Keratinocyte (primary cell): ENCODE measurements around the gene UBE4B.

Experiments
- EZH2 ChIP-seq: IDR thresholded peaks from one replicate; pipeline ENCODE4 v1.6.1; 2012; ENCODE audit warnings: inconsistent platforms, mild to moderate bottlenecking, low read length, moderate library complexity
- TF ChIP-seq, protein P1 (sequence below), 3 experiments: IDR thresholded peaks in 1 of 3; conservative IDR thresholded peaks in 1 of 3; optimal IDR thresholded peaks in 1 of 3; 2 replicates in 2 of 3; 3 replicates in 1 of 3; pipeline versions ENCODE3 to v1.5.1; 2011; ENCODE audit warnings: low read length in 3 of 3, mild to moderate bottlenecking in 3 of 3, moderate library complexity in 2 of 3, control low read depth in 1 of 3, inconsistent platforms in 1 of 3; ENCODE audit not compliant: insufficient read depth in 2 of 3; ENCODE audit errors: extremely low read depth in 1 of 3

DNA sequence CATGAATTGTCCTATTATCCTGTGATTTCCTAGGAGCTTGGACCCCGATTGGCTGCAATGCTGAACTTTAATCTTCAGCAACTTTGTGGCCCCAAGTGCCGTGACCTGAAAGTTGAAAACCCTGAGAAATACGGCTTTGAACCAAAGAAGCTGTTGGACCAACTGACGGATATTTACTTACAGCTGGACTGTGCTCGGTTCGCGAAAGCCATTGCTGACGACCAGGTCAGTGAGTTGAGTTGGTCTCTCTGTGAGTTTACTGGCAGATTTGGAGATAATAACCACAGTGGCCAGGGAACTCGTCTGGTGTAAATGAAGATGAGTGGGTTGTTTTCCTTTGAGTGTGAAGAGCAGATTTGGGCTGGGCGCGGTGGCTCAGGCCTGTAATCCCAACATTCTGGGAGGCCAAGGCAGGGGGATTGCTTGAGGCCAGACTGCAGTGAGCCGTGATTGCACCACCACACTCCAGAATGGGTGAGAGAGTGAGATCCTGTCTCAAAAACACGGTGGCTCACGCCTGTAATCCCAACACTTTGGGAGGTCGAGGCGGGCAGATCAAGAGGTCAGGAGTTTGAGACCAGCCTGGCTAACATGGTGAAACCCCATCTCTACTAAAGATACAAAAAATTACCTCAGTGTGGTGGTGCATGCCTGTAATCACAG lies 138.5 kb downstream of the UBE4B start:
- TF ChIP-seq, protein P1, sequence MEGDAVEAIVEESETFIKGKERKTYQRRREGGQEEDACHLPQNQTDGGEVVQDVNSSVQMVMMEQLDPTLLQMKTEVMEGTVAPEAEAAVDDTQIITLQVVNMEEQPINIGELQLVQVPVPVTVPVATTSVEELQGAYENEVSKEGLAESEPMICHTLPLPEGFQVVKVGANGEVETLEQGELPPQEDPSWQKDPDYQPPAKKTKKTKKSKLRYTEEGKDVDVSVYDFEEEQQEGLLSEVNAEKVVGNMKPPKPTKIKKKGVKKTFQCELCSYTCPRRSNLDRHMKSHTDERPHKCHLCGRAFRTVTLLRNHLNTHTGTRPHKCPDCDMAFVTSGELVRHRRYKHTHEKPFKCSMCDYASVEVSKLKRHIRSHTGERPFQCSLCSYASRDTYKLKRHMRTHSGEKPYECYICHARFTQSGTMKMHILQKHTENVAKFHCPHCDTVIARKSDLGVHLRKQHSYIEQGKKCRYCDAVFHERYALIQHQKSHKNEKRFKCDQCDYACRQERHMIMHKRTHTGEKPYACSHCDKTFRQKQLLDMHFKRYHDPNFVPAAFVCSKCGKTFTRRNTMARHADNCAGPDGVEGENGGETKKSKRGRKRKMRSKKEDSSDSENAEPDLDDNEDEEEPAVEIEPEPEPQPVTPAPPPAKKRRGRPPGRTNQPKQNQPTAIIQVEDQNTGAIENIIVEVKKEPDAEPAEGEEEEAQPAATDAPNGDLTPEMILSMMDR (optimal IDR thresholded peaks at IDR 0.05 in 1 of 3, IDR thresholded peaks at IDR 0.05 in 1 of 3, conservative IDR thresholded peaks at IDR 0.05 in 1 of 3; ENCODE audit: extremely low read depth in 1 of 3, insufficient read depth in 2 of 3, low read length in 3 of 3) = no peak
- no peak for TF ChIP-seq EZH2
